ENCODE data around the gene COL18A1. TPM values are rescaled to one million over a fixed set of nuclear protein-coding genes. Genes with fewer than 3 reads are reported as not detected.

Gene COL18A1
- total and polyA plus RNA-seq, 2 donors (not counting 1 experiment from before 2014, with no cell fraction given), result 15.6 to 24.7 TPM

DNA sequence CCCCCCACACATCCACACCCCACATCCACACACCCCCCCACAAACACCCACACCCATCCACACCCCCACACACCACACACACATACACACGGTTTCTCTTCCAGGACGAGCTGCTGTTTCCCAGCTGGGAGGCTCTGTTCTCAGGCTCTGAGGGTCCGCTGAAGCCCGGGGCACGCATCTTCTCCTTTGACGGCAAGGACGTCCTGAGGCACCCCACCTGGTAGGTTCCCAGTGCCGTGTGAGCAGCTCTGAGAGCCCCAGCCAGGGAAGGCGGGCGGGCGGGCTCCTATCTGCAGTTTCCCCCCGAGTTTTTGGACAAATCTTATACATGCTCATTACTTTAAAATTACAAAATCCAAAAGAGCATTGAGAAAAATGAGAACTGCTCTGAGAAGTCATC, 106.0 kb downstream of the COL18A1 start:
- H3K36me3 ChIP-seq (replicated peaks in 1 of 2; ENCODE audit: control extremely low read depth in 1 of 2, control insufficient read depth in 1 of 2, extremely low read depth in 1 of 2, insufficient read depth in 2 of 2, low read length in 1 of 2), result peaks cover 0 to 5% of the 10 kb centered on the region in 2 experiments
- H3K27me3 ChIP-seq (replicated peaks in 1 of 4; ENCODE audit: control extremely low read depth in 1 of 4, control insufficient read depth in 3 of 4, insufficient read depth in 4 of 4, low read length in 3 of 4), result no peaks in the 10 kb centered on the region
- H3K9ac ChIP-seq (ENCODE audit: low read length), result no peak overlapping the region
- TF ChIP-seq, protein P1, sequence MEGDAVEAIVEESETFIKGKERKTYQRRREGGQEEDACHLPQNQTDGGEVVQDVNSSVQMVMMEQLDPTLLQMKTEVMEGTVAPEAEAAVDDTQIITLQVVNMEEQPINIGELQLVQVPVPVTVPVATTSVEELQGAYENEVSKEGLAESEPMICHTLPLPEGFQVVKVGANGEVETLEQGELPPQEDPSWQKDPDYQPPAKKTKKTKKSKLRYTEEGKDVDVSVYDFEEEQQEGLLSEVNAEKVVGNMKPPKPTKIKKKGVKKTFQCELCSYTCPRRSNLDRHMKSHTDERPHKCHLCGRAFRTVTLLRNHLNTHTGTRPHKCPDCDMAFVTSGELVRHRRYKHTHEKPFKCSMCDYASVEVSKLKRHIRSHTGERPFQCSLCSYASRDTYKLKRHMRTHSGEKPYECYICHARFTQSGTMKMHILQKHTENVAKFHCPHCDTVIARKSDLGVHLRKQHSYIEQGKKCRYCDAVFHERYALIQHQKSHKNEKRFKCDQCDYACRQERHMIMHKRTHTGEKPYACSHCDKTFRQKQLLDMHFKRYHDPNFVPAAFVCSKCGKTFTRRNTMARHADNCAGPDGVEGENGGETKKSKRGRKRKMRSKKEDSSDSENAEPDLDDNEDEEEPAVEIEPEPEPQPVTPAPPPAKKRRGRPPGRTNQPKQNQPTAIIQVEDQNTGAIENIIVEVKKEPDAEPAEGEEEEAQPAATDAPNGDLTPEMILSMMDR (IDR thresholded peaks at IDR 0.05), result no peak
- TF ChIP-seq EZH2 (IDR thresholded peaks at IDR 0.05; ENCODE audit: borderline replicate concordance, insufficient read depth, low read depth, low read length, poor library complexity, severe bottlenecking), result no peak
- H3K79me2 ChIP-seq (ENCODE audit: control insufficient read depth, insufficient read depth, low read length), result no peaks in the 10 kb centered on the region
- no peak overlapping the region for H3K4me3 Mint-ChIP-seq
- WGBS (ENCODE audit: insufficient coverage), result 92% methylated on average over 10 of the region's 12 CpGs
- H3K9me3 ChIP-seq (ENCODE audit: control extremely low read depth in 1 of 3, control insufficient read depth in 2 of 3, insufficient read depth in 1 of 3, low read length in 2 of 3), result no peaks in the 10 kb centered on the region
- H3K27me3 Mint-ChIP-seq, result no peaks in the 10 kb centered on the region
- no peaks in the 10 kb centered on the region for H3K4me1 Mint-ChIP-seq
- no peak overlapping the region for H3K4me2 ChIP-seq (replicated peaks; ENCODE audit: low read depth, low read length, poor library complexity, severe bottlenecking)
- no peak overlapping the region for H2AFZ ChIP-seq (ENCODE audit: insufficient read depth, low read depth, low read length, poor library complexity, severe bottlenecking)
- no peak for DNase-seq
- no peak overlapping the region for H3K27ac ChIP-seq (ENCODE audit: low read length in 2 of 2)
- ChIA-PET CTCF (no interaction called here), POLR2A (no interaction called here)
- intact Hi-C loops (cut with micrococcal nuclease), result no loop called here
- no peaks in the 10 kb centered on the region for H3K9me3 Mint-ChIP-seq (ENCODE audit: insufficient read depth)
- H3K4me3 ChIP-seq (ENCODE audit: control extremely low read depth in 1 of 5, extremely low read depth in 1 of 5, insufficient read depth in 1 of 5, low read depth in 2 of 5, low read length in 4 of 5), result no peak overlapping the region
- ATAC-seq (ENCODE audit: low read depth), result no peak
- H3K4me1 ChIP-seq (ENCODE audit: control insufficient read depth in 2 of 2, insufficient read depth in 2 of 2, low read length in 2 of 2), result no peaks in the 10 kb centered on the region
- no peak overlapping the region for H3K27ac Mint-ChIP-seq
- H4K20me1 ChIP-seq (ENCODE audit: control insufficient read depth, insufficient read depth, low read length, poor library complexity, severe bottlenecking), result no peaks in the 10 kb centered on the region

DNA sequence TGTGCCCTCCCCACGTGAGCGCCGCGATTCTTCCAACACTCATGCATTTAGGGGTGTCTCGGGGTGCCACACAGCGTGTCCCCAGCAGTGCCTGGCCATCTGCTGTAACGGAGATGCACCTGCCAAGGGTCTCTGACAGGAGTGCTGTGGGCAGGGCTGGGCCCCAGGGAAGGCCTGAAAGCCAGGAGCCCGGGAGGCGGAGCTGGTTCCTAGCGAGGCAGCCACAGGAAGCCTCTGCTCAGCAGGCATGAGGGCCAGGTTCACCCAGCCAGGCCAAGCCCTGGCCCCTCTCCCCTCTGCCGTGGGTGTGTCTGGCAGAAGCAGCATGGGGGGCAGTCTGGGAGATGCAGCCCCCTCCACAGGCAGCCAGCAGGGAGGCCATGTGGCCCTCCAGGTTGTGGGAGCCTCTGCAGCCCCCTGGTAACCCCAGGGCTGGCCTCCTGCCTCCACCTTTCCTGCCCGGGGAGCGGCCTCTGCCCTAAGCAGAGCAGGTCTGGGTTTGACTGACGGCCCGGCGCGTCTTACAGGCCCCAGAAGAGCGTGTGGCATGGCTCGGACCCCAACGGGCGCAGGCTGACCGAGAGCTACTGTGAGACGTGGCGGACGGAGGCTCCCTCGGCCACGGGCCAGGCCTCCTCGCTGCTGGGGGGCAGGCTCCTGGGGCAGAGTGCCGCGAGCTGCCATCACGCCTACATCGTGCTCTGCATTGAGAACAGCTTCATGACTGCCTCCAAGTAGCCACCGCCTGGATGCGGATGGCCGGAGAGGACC, 106.9 kb downstream of the COL18A1 start:
- Histone ChIP-seq H3K27ac (ENCODE audit: low read length in 2 of 2) (no peak overlapping the region), H3K36me3 (replicated peaks in 1 of 2; ENCODE audit: control extremely low read depth in 1 of 2, control insufficient read depth in 1 of 2, extremely low read depth in 1 of 2, insufficient read depth in 2 of 2, low read length in 1 of 2) (peaks cover 0 to 5% of the 10 kb centered on the region in 2 experiments), H3K9ac (ENCODE audit: low read length) (no peak overlapping the region), H2AFZ (ENCODE audit: insufficient read depth, low read depth, low read length, poor library complexity, severe bottlenecking) (no peak overlapping the region), H3K27me3 (replicated peaks in 1 of 4; ENCODE audit: control extremely low read depth in 1 of 4, control insufficient read depth in 3 of 4, insufficient read depth in 4 of 4, low read length in 3 of 4) (no peaks in the 10 kb centered on the region), H4K20me1 (ENCODE audit: control insufficient read depth, insufficient read depth, low read length, poor library complexity, severe bottlenecking) (no peaks in the 10 kb centered on the region), H3K4me2 (replicated peaks; ENCODE audit: low read depth, low read length, poor library complexity, severe bottlenecking) (no peak overlapping the region), H3K79me2 (ENCODE audit: control insufficient read depth, insufficient read depth, low read length) (no peaks in the 10 kb centered on the region), H3K4me3 (ENCODE audit: control extremely low read depth in 1 of 5, extremely low read depth in 1 of 5, insufficient read depth in 1 of 5, low read depth in 2 of 5, low read length in 4 of 5) (no peak overlapping the region), H3K4me1 (ENCODE audit: control insufficient read depth in 2 of 2, insufficient read depth in 2 of 2, low read length in 2 of 2) (no peaks in the 10 kb centered on the region), H3K9me3 (ENCODE audit: control extremely low read depth in 1 of 3, control insufficient read depth in 2 of 3, insufficient read depth in 1 of 3, low read length in 2 of 3) (peaks cover 0 to 3% (median 0%) of the 10 kb centered on the region in 3 donors)
- no peak for DNase-seq
- POLR2A ChIA-PET, result no interaction called here
- no peak for ATAC-seq (ENCODE audit: low read depth)
- Mint-ChIP-seq H3K4me1 (no peaks in the 10 kb centered on the region), H3K9me3 (ENCODE audit: insufficient read depth) (no peaks in the 10 kb centered on the region), H3K27ac (no peak overlapping the region), H3K4me3 (no peak overlapping the region), H3K27me3 (no peaks in the 10 kb centered on the region)
- 94% methylated on average over 35 of the region's 35 CpGs for WGBS (ENCODE audit: insufficient coverage)
- TF ChIP-seq EZH2 (IDR thresholded peaks at IDR 0.05; ENCODE audit: borderline replicate concordance, insufficient read depth, low read depth, low read length, poor library complexity, severe bottlenecking), result no peak
- TF ChIP-seq, protein P1 (IDR thresholded peaks at IDR 0.05), result no peak
- CTCF ChIA-PET, result no interaction called here
- intact Hi-C loops (cut with micrococcal nuclease), result no loop called here
